Astrocyte of the spinal cord (primary cell): ENCODE measurements around the gene LRRC4.
A peak's percentile ranks its signal among the peaks of the same experiment; 100 is the strongest.

Experiments
- DNase-seq: peaks from one replicate; pipeline ENCODE4 v3.0.0; 2011; ENCODE audit warnings: low read depth, low spot score
- H3K4me3 ChIP-seq: 2 replicates; pipeline ENCODE4 v1.5.1; 2011; ENCODE audit warnings: low read depth, mild to moderate bottlenecking, low read length, moderate library complexity
- CTCF ChIP-seq: IDR thresholded peaks from 2 replicates; pipeline ENCODE4 v1.5.1; 2012; ENCODE audit warnings: low read depth, mild to moderate bottlenecking, low read length, inconsistent platforms
- in situ Hi-C: cut with HindIII; loops from 2 replicates; pipeline ENCODE4 v1.10.0; 2017; ENCODE audit warnings: low sequenced_read_pairs

The LRRC4 gene

DNA sequence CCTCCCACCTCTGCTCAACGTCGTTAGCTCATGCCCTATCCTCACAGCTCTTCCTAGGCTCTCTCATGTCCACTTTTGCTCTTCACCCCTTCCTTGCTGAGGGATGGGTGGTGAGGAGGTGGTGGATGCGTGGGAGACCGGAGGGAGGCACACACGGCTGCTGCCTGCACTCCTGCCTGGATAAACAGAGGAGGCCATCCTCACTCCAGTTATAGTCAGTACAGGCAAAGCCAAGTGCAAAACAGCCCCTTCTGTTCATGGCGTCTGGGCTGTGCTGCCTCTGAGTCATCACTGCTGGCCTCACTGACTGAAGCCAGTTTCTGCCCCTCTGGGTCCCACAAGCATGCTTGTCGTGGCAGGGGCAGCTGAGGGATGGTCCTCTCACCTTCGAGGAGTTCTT is 31.9 kb upstream of the LRRC4 start:
- no peak for DNase-seq
- TF ChIP-seq CTCF, result no peak
- in situ Hi-C loops, result loop anchor here (25.0 kb wide), 1 partner anchor 149 kb away; no protein-coding TSS in a partner anchor
- no peak overlapping the region for H3K4me3 ChIP-seq

- H3K4me3 ChIP-seq, result no peak overlapping the region
- in situ Hi-C loops, result loop anchor here (25.0 kb wide), 1 partner anchor 152 kb away; no protein-coding TSS in a partner anchor
- DNase-seq, result no peak
- TF ChIP-seq CTCF, result no peak
Observed at GRCh38 chr7:128060018-128060417, 28.8 kb upstream of the LRRC4 start.

DNA sequence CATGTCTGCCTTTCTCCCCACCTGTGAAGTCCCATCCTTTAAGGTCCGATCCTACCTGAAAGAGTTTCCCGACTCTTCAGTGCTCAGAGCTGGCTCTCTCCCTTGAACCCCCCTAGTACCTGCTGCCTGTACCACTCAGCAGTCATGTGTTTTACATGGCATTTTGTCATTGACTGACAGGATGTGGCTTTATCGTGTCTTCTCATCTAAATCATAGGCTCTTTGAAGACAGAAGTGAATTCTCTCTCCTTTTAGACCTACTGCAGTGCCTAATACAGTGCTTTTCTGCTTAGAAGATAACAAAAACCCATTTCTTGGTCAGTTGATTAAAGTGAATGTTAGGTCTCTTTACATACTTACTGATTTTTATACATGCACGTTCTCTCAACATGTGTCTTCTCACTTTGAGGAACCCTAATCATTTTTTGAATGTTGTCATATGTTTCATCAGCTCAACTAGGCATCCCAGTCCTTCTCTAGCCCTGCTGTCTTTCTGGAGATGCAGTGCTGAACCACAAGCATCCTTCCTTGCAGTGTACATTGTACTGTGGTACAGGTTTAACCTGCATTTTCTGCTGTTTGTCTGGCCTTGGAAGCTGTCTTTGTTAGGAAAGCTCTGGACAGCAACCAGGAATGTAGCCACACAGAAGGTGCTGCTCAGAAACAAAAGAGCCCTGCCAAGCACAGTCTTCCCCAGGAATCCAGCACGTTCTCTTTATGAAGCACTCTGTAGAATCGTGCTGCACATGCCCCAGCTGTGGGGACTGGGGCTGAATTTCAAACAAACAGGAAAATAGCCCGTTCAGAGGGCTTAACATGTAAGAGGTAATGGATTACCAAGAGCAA is 28.1 kb upstream of the LRRC4 start:
- no peak for DNase-seq
- TF ChIP-seq CTCF, result no peak
- in situ Hi-C loops, result loop anchor here (25.0 kb wide), 1 partner anchor 153 kb away; no protein-coding TSS in a partner anchor
- H3K4me3 ChIP-seq, result no peak overlapping the region

- no peak for DNase-seq
- TF ChIP-seq CTCF, result no peak
- in situ Hi-C loops, result loop anchor here (25.0 kb wide), 1 partner anchor 154 kb away; no protein-coding TSS in a partner anchor
- H3K4me3 ChIP-seq, result no peak overlapping the region
Observed at GRCh38 chr7:128057909-128058308, 26.7 kb upstream of the LRRC4 start.

DNA sequence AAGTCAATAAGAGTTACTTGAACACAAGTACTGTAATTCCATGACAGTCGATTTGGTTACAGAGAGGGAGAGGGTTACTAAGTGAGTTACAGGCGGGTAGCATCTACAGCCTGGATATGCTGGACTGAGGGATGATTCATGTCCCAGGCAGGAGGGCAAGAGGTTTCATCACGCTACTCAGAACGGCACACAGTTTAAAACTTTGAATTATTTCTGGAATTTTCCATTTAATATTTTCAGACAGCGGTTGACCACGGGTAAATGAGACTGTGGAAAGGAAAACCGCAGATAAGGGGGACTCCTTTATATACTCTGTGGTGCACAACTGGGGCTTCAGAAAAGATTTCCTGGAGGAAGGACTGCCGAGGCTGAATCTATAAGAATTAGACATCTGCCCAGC is 25.7 kb upstream of the LRRC4 start:
- H3K4me3 ChIP-seq, result no peak overlapping the region
- in situ Hi-C loops, result loop anchor here (25.0 kb wide), 1 partner anchor 155 kb away; no protein-coding TSS in a partner anchor
- TF ChIP-seq CTCF, result no peak
- DNase-seq, result peak; percentile 82

GRCh38 chr7:128055637-128056036 is 24.4 kb upstream of the LRRC4 start:
- in situ Hi-C loops, result loop anchor here (25.0 kb wide), 1 partner anchor 157 kb away; no protein-coding TSS in a partner anchor
- TF ChIP-seq CTCF, result no peak
- DNase-seq, result peak; percentile 43
- no peak overlapping the region for H3K4me3 ChIP-seq
